SIG-M5 (cell line): ENCODE results near the gene SV2A.
"Not testable (repeated sequence)": the region's sequence is repeated elsewhere in the genome, so short reads cannot be mapped to it uniquely, and the experiment has no call there.

ENCODE experiments used
- DNase-seq: peaks from one replicate; lab custom pipeline; 2025; lab: John Stamatoyannopoulos, UW

Gene SV2A

GRCh38 chr1:149928401-149928724 lies 10.7 kb upstream of the SV2A start:
- DNase-seq: no peak

GRCh38 chr1:149927563-149928400 lies 10.1 kb upstream of the SV2A start, which contains the start of gene SF3B4:
Gene SF3B4 (minus strand): TSS chr1:149927803. CDS start chr1:149927759, 44 bp downstream.
- DNase-seq: peak; percentile 91

GRCh38 chr1:149927056-149927562 lies 9.5 kb upstream of the SV2A start:
- DNase-seq: no peak

GRCh38 chr1:149926296-149926695 lies 8.7 kb upstream of the SV2A start:
- DNase-seq: no peak

- no peak for DNase-seq
These were observed 8.1 kb upstream of the SV2A start for GRCh38 chr1:149925751-149926150.

- DNase-seq: no peak
These were observed 7.7 kb upstream of the SV2A start for GRCh38 chr1:149925345-149925744.

GRCh38 chr1:149923626-149924025 lies 6.0 kb upstream of the SV2A start:
- no peak for DNase-seq

GRCh38 chr1:149916898-149917252 lies 769 bp downstream of the SV2A start:
- DNase-seq: no peak

GRCh38 chr1:149916193-149916897 lies 1.3 kb downstream of the SV2A start:
- DNase-seq: no peak

GRCh38 chr1:149915429-149916192 lies 2.0 kb downstream of the SV2A start:
- DNase-seq: no peak

- no peak for DNase-seq
These were observed 3.1 kb downstream of the SV2A start for GRCh38 chr1:149914545-149914944.

- DNase-seq: no peak
These were observed 11.0 kb downstream of the SV2A start for GRCh38 chr1:149906570-149907075.

GRCh38 chr1:149903836-149904491 lies 13.7 kb downstream of the SV2A start:
- no peak for DNase-seq

- DNase-seq: no peak
These were observed 18.0 kb downstream of the SV2A start, which contains the start of gene BOLA1 for GRCh38 chr1:149899460-149900284. Gene BOLA1 (plus strand): TSS chr1:149899568. CDS start chr1:149900060, 492 bp downstream.

- no peak for DNase-seq
These were observed 21.1 kb downstream of the SV2A start for GRCh38 chr1:149896575-149896974.

GRCh38 chr1:149888999-149889289 lies 28.7 kb downstream of the SV2A start:
- no peak for DNase-seq

- DNase-seq: peak; percentile 100
These were observed 29.2 kb downstream of the SV2A start for GRCh38 chr1:149888247-149888998.

- DNase-seq: peak; percentile 100
These were observed 30.0 kb downstream of the SV2A start for GRCh38 chr1:149887456-149888246.

GRCh38 chr1:149887196-149887455 lies 30.5 kb downstream of the SV2A start:
- DNase-seq: not testable (repeated sequence)
